HepG2 (cell line): Measurements from ENCODE around the gene CXorf51A.

Source experiments
- FOXC1 ChIP-seq: sonication (generic); formaldehyde crosslinking; IDR thresholded peaks from 2 replicates; pipeline ENCODE4 v1.8.0; 2022; ENCODE audit warnings: mild to moderate bottlenecking, missing genetic modification reagents, borderline replicate concordance
- FOXM1 ChIP-seq: sonication (generic); formaldehyde crosslinking; IDR thresholded peaks from 2 replicates; pipeline ENCODE4 v1.5.0; 2020; ENCODE audit warnings: missing genetic modification reagents
- GTF2F1 ChIP-seq: fragments of 150-350 bp; IDR thresholded peaks from 2 replicates; pipeline ENCODE4 v1.6.1; 2014; ENCODE audit warnings: low read length
- KAT8 ChIP-seq: IDR thresholded peaks from 2 replicates; pipeline ENCODE4 v1.6.1; 2016; ENCODE audit warnings: missing genetic modification reagents, missing compliant biosample characterization
- MAFK ChIP-seq, 2 experiments: IDR thresholded peaks in 1 of 2; conservative IDR thresholded peaks in 1 of 2; 2 replicates each; pipeline ENCODE4 v1.6.1; 2011; ENCODE audit warnings: improper control_type of control experiment in 2 of 2, low read length in 2 of 2
- SNRNP70 ChIP-seq: fragments of 200-400 bp; formaldehyde crosslinking; IDR thresholded peaks from 2 replicates; pipeline ENCODE4 v1.6.1; 2017; ENCODE audit warnings: mild to moderate bottlenecking, low read depth, low read length, moderate library complexity
- YY1 ChIP-seq: IDR thresholded peaks from 2 replicates; pipeline ENCODE4 v1.6.1; 2011; ENCODE audit warnings: low read length, low read depth, moderate library complexity, mild to moderate bottlenecking; ENCODE audit not compliant: insufficient read depth, insufficient replicate concordance
- ZNF24 ChIP-seq: fragments of 450-650 bp; IDR thresholded peaks from 2 replicates; pipeline ENCODE4 v1.6.1; 2017; ENCODE audit warnings: antibody characterized with exemption, mild to moderate bottlenecking
- ZNF292 ChIP-seq: sonication (generic); formaldehyde crosslinking; IDR thresholded peaks from 2 replicates; pipeline ENCODE4 v1.8.1; 2022; ENCODE audit warnings: mild to moderate bottlenecking, low read depth, missing genetic modification reagents, borderline replicate concordance
- ZNF772 ChIP-seq: sonication (generic); formaldehyde crosslinking; IDR thresholded peaks from 2 replicates; pipeline ENCODE4 v1.5.0; 2020; ENCODE audit warnings: mild to moderate bottlenecking, missing genetic modification reagents
- TF ChIP-seq, protein P1 (sequence below): fragments of 450-650 bp; IDR thresholded peaks from 2 replicates; pipeline ENCODE4 v1.6.1; 2016
- TF ChIP-seq, protein P2 (sequence below): IDR thresholded peaks from 2 replicates; pipeline ENCODE4 v1.6.1; 2012; ENCODE audit warnings: inconsistent platforms
- TF ChIP-seq, protein P3 (sequence below): sonication (generic); formaldehyde crosslinking; IDR thresholded peaks from 2 replicates; pipeline ENCODE4 v1.5.0; 2020; ENCODE audit warnings: mild to moderate bottlenecking, missing genetic modification reagents, moderate library complexity

DNA sequence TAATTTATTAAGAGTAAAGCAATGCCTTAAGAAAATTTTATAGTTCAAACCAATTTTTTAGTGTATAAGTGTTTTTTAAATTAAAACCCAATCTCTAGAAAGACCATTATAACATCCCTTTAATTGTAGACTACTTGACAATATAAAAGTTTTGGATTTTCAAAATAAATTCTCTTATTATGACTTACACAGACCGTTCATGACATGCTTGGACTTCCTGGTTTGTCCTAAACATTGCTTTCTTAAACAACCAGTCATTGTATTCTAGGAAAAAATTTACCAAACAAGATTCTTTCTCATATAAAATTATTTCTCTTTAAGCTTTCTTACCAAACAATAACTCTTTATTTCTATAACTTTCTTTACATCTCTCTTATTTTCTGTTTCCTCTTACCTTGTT is 49.0 kb upstream of the CXorf51A start:
- TF ChIP-seq, protein P1, sequence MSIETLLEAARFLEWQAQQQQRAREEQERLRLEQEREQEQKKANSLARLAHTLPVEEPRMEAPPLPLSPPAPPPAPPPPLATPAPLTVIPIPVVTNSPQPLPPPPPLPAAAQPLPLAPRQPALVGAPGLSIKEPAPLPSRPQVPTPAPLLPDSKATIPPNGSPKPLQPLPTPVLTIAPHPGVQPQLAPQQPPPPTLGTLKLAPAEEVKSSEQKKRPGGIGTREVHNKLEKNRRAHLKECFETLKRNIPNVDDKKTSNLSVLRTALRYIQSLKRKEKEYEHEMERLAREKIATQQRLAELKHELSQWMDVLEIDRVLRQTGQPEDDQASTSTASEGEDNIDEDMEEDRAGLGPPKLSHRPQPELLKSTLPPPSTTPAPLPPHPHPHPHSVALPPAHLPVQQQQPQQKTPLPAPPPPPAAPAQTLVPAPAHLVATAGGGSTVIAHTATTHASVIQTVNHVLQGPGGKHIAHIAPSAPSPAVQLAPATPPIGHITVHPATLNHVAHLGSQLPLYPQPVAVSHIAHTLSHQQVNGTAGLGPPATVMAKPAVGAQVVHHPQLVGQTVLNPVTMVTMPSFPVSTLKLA, result no peak
- TF ChIP-seq YY1 (no peak), ZNF292 (CRISPR knock-in tag) (no peak), FOXM1 (no peak), MAFK (conservative IDR thresholded peaks at IDR 0.05 in 1 of 2, IDR thresholded peaks at IDR 0.05 in 1 of 2; ENCODE audit: low read length in 2 of 2) (no peak), GTF2F1 (no peak), SNRNP70 (no peak), KAT8 (no peak), ZNF24 (no peak), FOXC1 (CRISPR knock-in tag) (no peak), ZNF772 (CRISPR knock-in tag) (no peak)
- TF ChIP-seq, protein P2, sequence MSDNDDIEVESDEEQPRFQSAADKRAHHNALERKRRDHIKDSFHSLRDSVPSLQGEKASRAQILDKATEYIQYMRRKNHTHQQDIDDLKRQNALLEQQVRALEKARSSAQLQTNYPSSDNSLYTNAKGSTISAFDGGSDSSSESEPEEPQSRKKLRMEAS, result no peak
- TF ChIP-seq, protein P3, sequence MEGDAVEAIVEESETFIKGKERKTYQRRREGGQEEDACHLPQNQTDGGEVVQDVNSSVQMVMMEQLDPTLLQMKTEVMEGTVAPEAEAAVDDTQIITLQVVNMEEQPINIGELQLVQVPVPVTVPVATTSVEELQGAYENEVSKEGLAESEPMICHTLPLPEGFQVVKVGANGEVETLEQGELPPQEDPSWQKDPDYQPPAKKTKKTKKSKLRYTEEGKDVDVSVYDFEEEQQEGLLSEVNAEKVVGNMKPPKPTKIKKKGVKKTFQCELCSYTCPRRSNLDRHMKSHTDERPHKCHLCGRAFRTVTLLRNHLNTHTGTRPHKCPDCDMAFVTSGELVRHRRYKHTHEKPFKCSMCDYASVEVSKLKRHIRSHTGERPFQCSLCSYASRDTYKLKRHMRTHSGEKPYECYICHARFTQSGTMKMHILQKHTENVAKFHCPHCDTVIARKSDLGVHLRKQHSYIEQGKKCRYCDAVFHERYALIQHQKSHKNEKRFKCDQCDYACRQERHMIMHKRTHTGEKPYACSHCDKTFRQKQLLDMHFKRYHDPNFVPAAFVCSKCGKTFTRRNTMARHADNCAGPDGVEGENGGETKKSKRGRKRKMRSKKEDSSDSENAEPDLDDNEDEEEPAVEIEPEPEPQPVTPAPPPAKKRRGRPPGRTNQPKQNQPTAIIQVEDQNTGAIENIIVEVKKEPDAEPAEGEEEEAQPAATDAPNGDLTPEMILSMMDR, result no peak
